Uterus (tissue), 4 donors: Measurements from ENCODE around the gene PRR33. TPM values are rescaled to one million over a fixed set of nuclear protein-coding genes. Genes with fewer than 3 reads are reported as not detected.

Experiments
- DNase-seq, 2 donors: peaks; one replicate each; pipeline ENCODE4 v3.0.0-alpha.2; 2019 to 2020
- H3K27ac ChIP-seq, 2 donors: fragments of 200-600 bp; sonication (generic); 1 replicate in 1 of 2; 2 replicates in 1 of 2; pipeline ENCODE4 v1.5.1; 2016 to 2018
- H3K27me3 ChIP-seq, 2 donors: fragments of 200-600 bp; sonication (generic); one replicate each; pipeline ENCODE4 v1.5.1; 2018 to 2019; ENCODE audit warnings: control low read depth in 1 of 2
- H3K36me3 ChIP-seq, 2 donors: fragments of 200-600 bp; sonication (generic); one replicate each; pipeline ENCODE4 v1.5.1; 2019; ENCODE audit warnings: control low read depth in 1 of 2
- H3K4me1 ChIP-seq, 2 donors: fragments of 200-600 bp; sonication (generic); one replicate each; pipeline ENCODE4 v1.5.1; 2018 to 2019; ENCODE audit warnings: control low read depth in 1 of 2
- H3K4me3 ChIP-seq, 2 donors: fragments of 200-600 bp; sonication (generic); 1 replicate in 1 of 2; 2 replicates in 1 of 2; pipeline ENCODE4 v1.5.1; 2018 to 2019; ENCODE audit warnings: mild to moderate bottlenecking in 1 of 2
- H3K9me3 ChIP-seq, 2 donors: fragments of 200-600 bp; sonication (generic); one replicate each; pipeline ENCODE4 v1.5.1; 2019; ENCODE audit warnings: control low read depth in 1 of 2
- CTCF ChIP-seq, 4 experiments: fragments of 200-600 bp in 2 of 4; fragments of 450-650 bp in 2 of 4; sonication (generic) in 2 of 4; IDR thresholded peaks; one replicate each; pipeline ENCODE4 v1.5.1; 2016 to 2019; ENCODE audit warnings: antibody characterized with exemption in 4 of 4, mild to moderate bottlenecking in 2 of 4, moderate library complexity in 1 of 4
- POLR2A ChIP-seq, 2 donors: fragments of 450-650 bp; IDR thresholded peaks; one replicate each; pipeline ENCODE4 v1.6.1; 2016; ENCODE audit warnings: antibody characterized with exemption in 2 of 2, mild to moderate bottlenecking in 1 of 2, moderate library complexity in 1 of 2
- intact Hi-C: fragments of 100-400 bp; cut with DNase I; formaldehyde crosslinking; loops from one replicate; pipeline ENCODE4 v1.15.1; 2023; ENCODE audit warnings: low total_unique reads
- total RNA-seq, 4 donors: library from RNA; depleted of rRNA in 3 of 4; stranded (reverse); fragments of >200 nt in 3 of 4; gene quantifications; one replicate each; pipeline versions ENCODE4 v1.1.0 to v1.2.4, GENCODE V29; 2014 to 2023
- donor health status: DM: yes; HTN: yes; CAD: no.

PRR33 gene
- total RNA-seq, 4 donors from 2014 or later: not detected

GRCh38 chr11:1854132-1854948 is 37.4 kb downstream of the PRR33 start:
- Histone ChIP-seq H3K27me3 (no peaks in the 10 kb centered on the region), H3K36me3 (no peaks in the 10 kb centered on the region), H3K27ac (no peak overlapping the region), H3K9me3 (no peaks in the 10 kb centered on the region), H3K4me3 (no peak overlapping the region), H3K4me1 (no peaks in the 10 kb centered on the region)
- intact Hi-C loops: no loop called here
- no peak for DNase-seq
- TF ChIP-seq CTCF (IDR thresholded peaks at IDR 0.05) (no peak), POLR2A (IDR thresholded peaks at IDR 0.05) (no peak)

GRCh38 chr11:1853376-1854131 is 38.1 kb downstream of the PRR33 start:
- Histone ChIP-seq H3K9me3 (no peaks in the 10 kb centered on the region), H3K27me3 (no peaks in the 10 kb centered on the region), H3K27ac (no peak overlapping the region), H3K4me3 (no peak overlapping the region), H3K4me1 (no peaks in the 10 kb centered on the region), H3K36me3 (no peaks in the 10 kb centered on the region)
- TF ChIP-seq CTCF (IDR thresholded peaks at IDR 0.05) (no peak), POLR2A (IDR thresholded peaks at IDR 0.05) (no peak)
- no peak for DNase-seq
- intact Hi-C loops: no loop called here

GRCh38 chr11:1852877-1853276 is 38.8 kb downstream of the PRR33 start, which contains the start of gene LSP1:
LSP1 (plus strand) TSS chr11:1853084; CDS start chr11:1853145, 61 bp downstream.
- intact Hi-C loops: no loop called here
- no peak within 1 kb of the TSS for H3K4me3 ChIP-seq
- H3K9me3 ChIP-seq: no peaks in the 10 kb centered on the region
- no peak within 1 kb of the TSS for H3K27ac ChIP-seq
- DNase-seq: no peak
- H3K27me3 ChIP-seq: no peaks in the 10 kb centered on the region
- H3K4me1 ChIP-seq: no peaks in the 10 kb centered on the region
- no peak for TF ChIP-seq POLR2A (IDR thresholded peaks at IDR 0.05)
- no peaks in the 10 kb centered on the region for H3K36me3 ChIP-seq

- Histone ChIP-seq H3K4me3 (no peak overlapping the region), H3K4me1 (no peaks in the 10 kb centered on the region), H3K27me3 (no peaks in the 10 kb centered on the region), H3K36me3 (no peaks in the 10 kb centered on the region), H3K27ac (no peak overlapping the region), H3K9me3 (no peaks in the 10 kb centered on the region)
- TF ChIP-seq POLR2A (IDR thresholded peaks at IDR 0.05): no peak
- no peak for TF ChIP-seq CTCF (IDR thresholded peaks at IDR 0.05)
- intact Hi-C loops: no loop called here
- no peak for DNase-seq
Measured at GRCh38 chr11:1852271-1852876, 39.3 kb downstream of the PRR33 start.

- Histone ChIP-seq H3K36me3 (no peaks in the 10 kb centered on the region), H3K27me3 (no peaks in the 10 kb centered on the region), H3K4me3 (no peak overlapping the region), H3K9me3 (no peaks in the 10 kb centered on the region), H3K27ac (no peak overlapping the region), H3K4me1 (no peaks in the 10 kb centered on the region)
- no peak for TF ChIP-seq CTCF (IDR thresholded peaks at IDR 0.05)
- no peak for TF ChIP-seq POLR2A (IDR thresholded peaks at IDR 0.05)
- no peak for DNase-seq
- intact Hi-C loops: no loop called here
Measured at GRCh38 chr11:1851468-1852180, 40.1 kb downstream of the PRR33 start.
